PC-9 (cell line): ENCODE data around the gene RCAN1. TPM values are rescaled to one million over a fixed set of nuclear protein-coding genes. Genes with fewer than 3 reads are reported as not detected.

Experiments
- BruUV-seq: library from RNA; stranded (reverse); fragments of 400-500 nt; replicated peaks from 2 replicates; lab custom pipeline; 2021; lab: Mats Ljungman, UMichigan
- CTCF ChIA-PET: fragments of 300-600 bp; sonication (Branson Sonifier 250); formaldehyde crosslinking; loops from one replicate; lab custom pipeline; 2022; ENCODE audit warnings: antibody characterized with exemption; lab: Charles Lee
- POLR2A ChIA-PET: fragments of 300-600 bp; sonication (Branson Sonifier 250); formaldehyde crosslinking; loops from one replicate; lab custom pipeline; 2022; ENCODE audit warnings: antibody characterized with exemption; ENCODE audit not compliant: unreplicated experiment; lab: Charles Lee
- DNase-seq, 2 experiments: peaks; one replicate each; pipeline versions ENCODE4 v3.0.0 to v3.0.0-alpha.2; 2015 to 2022; ENCODE audit warnings: mixed read lengths in 1 of 2
- H2AFZ ChIP-seq: fragments of 200-600 bp; sonication (generic); 2 replicates; pipeline ENCODE4 v1.8.1; 2017; ENCODE audit warnings: antibody characterized with exemption
- H3F3A ChIP-seq: fragments of 200-600 bp; sonication (generic); 2 replicates; pipeline ENCODE4 v1.8.1; 2017; ENCODE audit warnings: antibody characterized with exemption, mild to moderate bottlenecking, low read depth; ENCODE audit not compliant: insufficient read depth
- H3K27ac ChIP-seq: fragments of 200-600 bp; sonication (generic); 2 replicates; pipeline ENCODE4 v1.6.1; 2016; ENCODE audit warnings: mixed run types
- H3K27me3 ChIP-seq: fragments of 200-600 bp; sonication (generic); 2 replicates; pipeline ENCODE4 v1.6.1; 2016; ENCODE audit warnings: low read depth, mixed run types; ENCODE audit not compliant: insufficient read depth
- H3K36me3 ChIP-seq: fragments of 200-600 bp; sonication (generic); 2 replicates; pipeline ENCODE4 v1.6.1; 2016; ENCODE audit warnings: low read depth, mixed run types
- H3K4me1 ChIP-seq: fragments of 200-600 bp; sonication (generic); replicated peaks from 2 replicates; pipeline ENCODE4 v1.6.1; 2016; ENCODE audit warnings: mixed run types; ENCODE audit not compliant: insufficient read depth
- H3K4me2 ChIP-seq: fragments of 200-600 bp; sonication (generic); 2 replicates; pipeline ENCODE4 v1.6.1; 2017; ENCODE audit warnings: mixed run types
- H3K4me3 ChIP-seq: fragments of 200-600 bp; sonication (generic); 2 replicates; pipeline ENCODE4 v1.6.1; 2016; ENCODE audit warnings: mixed run types
- H3K79me2 ChIP-seq: fragments of 200-600 bp; sonication (generic); 2 replicates; pipeline ENCODE4 v1.6.1; 2017; ENCODE audit warnings: low read depth, mixed run types
- H3K9me2 ChIP-seq: fragments of 200-600 bp; sonication (generic); 2 replicates; pipeline ENCODE4 v1.8.1; 2017; ENCODE audit warnings: mild to moderate bottlenecking; ENCODE audit not compliant: insufficient read depth
- H3K9me3 ChIP-seq: fragments of 200-600 bp; sonication (generic); 2 replicates; pipeline ENCODE4 v1.8.1; 2016; ENCODE audit warnings: low read depth; ENCODE audit not compliant: insufficient read depth
- H4K20me1 ChIP-seq: fragments of 200-600 bp; sonication (generic); 2 replicates; pipeline ENCODE4 v1.8.1; 2017; ENCODE audit not compliant: insufficient read depth
- EZH2 ChIP-seq: fragments of 200-600 bp; sonication (generic); IDR thresholded peaks from 2 replicates; pipeline ENCODE4 v1.8.0; 2017; ENCODE audit warnings: antibody characterized with exemption, low read depth
- intact Hi-C: fragments of 100-400 bp; cut with micrococcal nuclease; formaldehyde crosslinking; loops from one replicate; pipeline ENCODE4 v1.10.0; 2022; ENCODE audit not compliant: unreplicated experiment
- total RNA-seq: library from RNA; stranded (reverse); gene quantifications from 2 replicates; pipeline ENCODE4 v1.2.3, GENCODE V29; 2021
- TF ChIP-seq, protein P1 (sequence below): fragments of 200-600 bp; sonication (generic); conservative IDR thresholded peaks from 2 replicates; pipeline ENCODE4 v1.6.1; 2017; ENCODE audit warnings: mixed run types, antibody characterized with exemption, mild to moderate bottlenecking, moderate library complexity

The RCAN1 gene
- total RNA-seq, 1 experiment from 2014 or later: 7.2 TPM

- H3K9me3 ChIP-seq: no peaks in the 10 kb centered on the region
- POLR2A ChIA-PET: no interaction called here
Observed at GRCh38 chr21:34615487-34615814, 538 bp upstream of the RCAN1 start.

DNA sequence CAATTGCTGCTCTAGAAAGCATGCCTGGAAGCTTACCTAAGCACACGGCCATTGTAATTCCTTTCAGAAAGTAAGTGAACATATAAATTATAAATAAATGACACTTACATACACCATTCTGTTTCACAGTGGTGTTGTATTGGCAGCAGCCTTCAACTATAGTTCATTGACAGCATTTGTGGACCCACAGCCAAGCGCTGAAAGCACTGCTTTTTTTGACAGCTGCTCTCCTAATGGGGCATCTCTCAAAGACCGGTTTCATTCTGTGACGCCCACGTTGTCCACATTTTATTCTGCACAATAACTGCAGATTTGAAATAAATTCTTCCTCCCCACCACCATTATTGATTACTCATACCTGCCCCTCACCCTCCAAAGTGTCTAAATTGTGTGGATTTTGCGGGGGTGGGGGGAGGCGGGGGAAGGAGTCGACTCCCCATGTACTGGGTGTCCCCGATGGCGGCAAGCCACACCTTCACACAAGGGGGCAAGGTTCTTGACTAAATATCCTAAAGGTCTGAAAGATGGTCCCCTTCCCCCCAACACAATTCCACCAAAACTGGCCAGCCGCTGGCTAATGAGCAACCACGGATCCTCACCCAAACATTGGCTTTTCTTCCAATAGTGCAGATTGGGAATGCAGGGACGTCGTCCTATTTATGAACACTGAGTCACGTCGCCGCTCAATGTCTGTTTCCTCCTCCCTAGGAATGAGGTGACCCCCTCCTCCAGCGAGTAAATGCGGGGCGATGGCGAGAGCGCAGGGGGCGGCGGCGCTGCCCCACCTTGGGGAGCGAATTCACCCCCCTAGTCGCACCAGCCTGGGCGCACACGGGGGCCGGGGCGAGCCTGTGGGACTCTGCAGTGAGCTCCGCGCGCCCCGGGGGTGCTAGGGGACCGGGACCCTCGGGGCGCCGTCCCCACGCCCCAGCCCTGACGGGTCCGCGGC lies 960 bp downstream of the RCAN1 start:
- TF ChIP-seq, protein P1, sequence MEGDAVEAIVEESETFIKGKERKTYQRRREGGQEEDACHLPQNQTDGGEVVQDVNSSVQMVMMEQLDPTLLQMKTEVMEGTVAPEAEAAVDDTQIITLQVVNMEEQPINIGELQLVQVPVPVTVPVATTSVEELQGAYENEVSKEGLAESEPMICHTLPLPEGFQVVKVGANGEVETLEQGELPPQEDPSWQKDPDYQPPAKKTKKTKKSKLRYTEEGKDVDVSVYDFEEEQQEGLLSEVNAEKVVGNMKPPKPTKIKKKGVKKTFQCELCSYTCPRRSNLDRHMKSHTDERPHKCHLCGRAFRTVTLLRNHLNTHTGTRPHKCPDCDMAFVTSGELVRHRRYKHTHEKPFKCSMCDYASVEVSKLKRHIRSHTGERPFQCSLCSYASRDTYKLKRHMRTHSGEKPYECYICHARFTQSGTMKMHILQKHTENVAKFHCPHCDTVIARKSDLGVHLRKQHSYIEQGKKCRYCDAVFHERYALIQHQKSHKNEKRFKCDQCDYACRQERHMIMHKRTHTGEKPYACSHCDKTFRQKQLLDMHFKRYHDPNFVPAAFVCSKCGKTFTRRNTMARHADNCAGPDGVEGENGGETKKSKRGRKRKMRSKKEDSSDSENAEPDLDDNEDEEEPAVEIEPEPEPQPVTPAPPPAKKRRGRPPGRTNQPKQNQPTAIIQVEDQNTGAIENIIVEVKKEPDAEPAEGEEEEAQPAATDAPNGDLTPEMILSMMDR: no peak
- no peak for TF ChIP-seq EZH2
- intact Hi-C loops: no loop called here
- H3K4me3 ChIP-seq: peak overlapping the region; percentile 73; the same call in 1 of the 2 replicates
- H3K9me3 ChIP-seq: no peaks in the 10 kb centered on the region
- H2AFZ ChIP-seq: peak overlapping the region; percentile 76
- peak overlapping the region; percentile 85 for H3K4me2 ChIP-seq
- H3K36me3 ChIP-seq: no peaks in the 10 kb centered on the region
- H3K27ac ChIP-seq: no peak overlapping the region
- POLR2A ChIA-PET: no interaction called here
- CTCF ChIA-PET: interaction anchor here (0.6 kb wide), 1 partner anchor 1334 kb away, joined by 18 read pairs; no protein-coding TSS in a partner anchor
- no peaks in the 10 kb centered on the region for H3K27me3 ChIP-seq
- no peak for DNase-seq
- H3K4me1 ChIP-seq: peaks cover 3% of the 10 kb centered on the region; the same call in 1 of the 2 replicates
- BruUV-seq: no TSS peak
- H3K9me2 ChIP-seq: no peaks in the 10 kb centered on the region
- no peaks in the 10 kb centered on the region for H4K20me1 ChIP-seq
- H3K79me2 ChIP-seq: no peaks in the 10 kb centered on the region
- no peaks in the 10 kb centered on the region for H3F3A ChIP-seq

More at GRCh38 chr21:34615487-34615814, 538 bp upstream of the RCAN1 start:
- DNase-seq: no peak
- Histone ChIP-seq H3K79me2 (no peaks in the 10 kb centered on the region), H3K9me2 (no peaks in the 10 kb centered on the region), H3K36me3 (no peaks in the 10 kb centered on the region), H4K20me1 (no peaks in the 10 kb centered on the region), H3K27ac (no peak overlapping the region), H2AFZ (peak overlapping the region; percentile 87), H3K4me1 (peaks cover 3% of the 10 kb centered on the region; the same call in 1 of the 2 replicates), H3F3A (no peaks in the 10 kb centered on the region), H3K4me3 (peak overlapping the region; percentile 73), H3K4me2 (peak overlapping the region; percentile 97), H3K27me3 (no peaks in the 10 kb centered on the region)
- intact Hi-C loops: no loop called here
- CTCF ChIA-PET: interaction anchor here (0.6 kb wide), 1 partner anchor 56 kb away, joined by 3 read pairs; no protein-coding TSS in a partner anchor
- BruUV-seq: no TSS peak
- TF ChIP-seq, protein P1: no peak
- TF ChIP-seq EZH2: no peak

DNA sequence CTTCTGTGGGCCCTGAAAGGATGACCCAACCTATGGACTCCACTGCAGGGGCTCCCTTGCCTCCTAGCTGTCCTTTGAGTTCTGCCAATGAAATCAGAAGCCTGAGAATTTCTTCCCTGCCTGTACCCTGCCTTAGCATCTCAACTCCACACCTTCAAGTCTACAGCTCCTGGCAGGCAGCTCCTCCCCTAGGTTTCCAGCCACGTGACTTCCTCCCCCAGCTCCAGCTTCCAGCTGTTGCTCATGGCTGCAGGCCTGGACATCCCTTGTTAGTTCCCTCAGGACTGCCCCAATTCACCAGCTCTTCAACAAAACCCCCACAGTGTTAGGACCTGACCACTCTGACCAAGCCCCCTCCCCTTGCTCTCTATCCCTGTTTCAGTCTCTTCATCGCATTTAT lies 2.4 kb downstream of the RCAN1 start:
- BruUV-seq: no TSS peak
- Histone ChIP-seq H4K20me1 (no peaks in the 10 kb centered on the region), H3K9me2 (no peaks in the 10 kb centered on the region), H3K4me1 (peaks cover 3% of the 10 kb centered on the region; the same call in 1 of the 2 replicates), H3K36me3 (no peaks in the 10 kb centered on the region), H3K79me2 (no peaks in the 10 kb centered on the region), H3K9me3 (no peaks in the 10 kb centered on the region), H3F3A (no peaks in the 10 kb centered on the region), H3K27me3 (no peaks in the 10 kb centered on the region), H3K27ac (no peak overlapping the region), H3K4me3 (no peak overlapping the region), H3K4me2 (no peak overlapping the region), H2AFZ (no peak overlapping the region)
- ChIA-PET CTCF (no interaction called here), POLR2A (interaction anchor here (0.6 kb wide), 1 partner anchor 1686 kb away, joined by 4 read pairs; no protein-coding TSS in a partner anchor)
- no peak for TF ChIP-seq EZH2
- TF ChIP-seq, protein P1: no peak
- intact Hi-C loops: no loop called here
- no peak for DNase-seq
